Uterus (tissue), 2 donors: ENCODE measurements around the gene RNF166.

Experiments used
- CTCF ChIP-seq, 4 experiments: fragments of 200-600 bp in 2 of 4; fragments of 450-650 bp in 2 of 4; sonication (generic) in 2 of 4; IDR thresholded peaks; one replicate each; pipeline ENCODE4 v1.5.1; 2016 to 2019; ENCODE audit warnings: antibody characterized with exemption in 4 of 4, mild to moderate bottlenecking in 2 of 4, moderate library complexity in 1 of 4
- POLR2A ChIP-seq, 2 donors: fragments of 450-650 bp; IDR thresholded peaks; one replicate each; pipeline ENCODE4 v1.6.1; 2016; ENCODE audit warnings: antibody characterized with exemption in 2 of 2, mild to moderate bottlenecking in 1 of 2, moderate library complexity in 1 of 2

GRCh38 chr16:88732172-88732960, 26.2 kb upstream of the RNF166 start:
- TF ChIP-seq POLR2A (IDR thresholded peaks at IDR 0.05) (no peak), CTCF (IDR thresholded peaks at IDR 0.05) (no peak)
